Activated CD8-positive, alpha-beta memory T cell treated with anti-CD3 and anti-CD28 coated beads, Interleukin-2, amount 50 U/mL, for 24 hours (primary cell): Measurements from ENCODE around the gene EDN2.

Experiments
- DNase-seq: peaks from one replicate; pipeline ENCODE4 v3.0.0-alpha.2; 2020; ENCODE audit errors: extremely low read depth

EDN2 gene

DNA sequence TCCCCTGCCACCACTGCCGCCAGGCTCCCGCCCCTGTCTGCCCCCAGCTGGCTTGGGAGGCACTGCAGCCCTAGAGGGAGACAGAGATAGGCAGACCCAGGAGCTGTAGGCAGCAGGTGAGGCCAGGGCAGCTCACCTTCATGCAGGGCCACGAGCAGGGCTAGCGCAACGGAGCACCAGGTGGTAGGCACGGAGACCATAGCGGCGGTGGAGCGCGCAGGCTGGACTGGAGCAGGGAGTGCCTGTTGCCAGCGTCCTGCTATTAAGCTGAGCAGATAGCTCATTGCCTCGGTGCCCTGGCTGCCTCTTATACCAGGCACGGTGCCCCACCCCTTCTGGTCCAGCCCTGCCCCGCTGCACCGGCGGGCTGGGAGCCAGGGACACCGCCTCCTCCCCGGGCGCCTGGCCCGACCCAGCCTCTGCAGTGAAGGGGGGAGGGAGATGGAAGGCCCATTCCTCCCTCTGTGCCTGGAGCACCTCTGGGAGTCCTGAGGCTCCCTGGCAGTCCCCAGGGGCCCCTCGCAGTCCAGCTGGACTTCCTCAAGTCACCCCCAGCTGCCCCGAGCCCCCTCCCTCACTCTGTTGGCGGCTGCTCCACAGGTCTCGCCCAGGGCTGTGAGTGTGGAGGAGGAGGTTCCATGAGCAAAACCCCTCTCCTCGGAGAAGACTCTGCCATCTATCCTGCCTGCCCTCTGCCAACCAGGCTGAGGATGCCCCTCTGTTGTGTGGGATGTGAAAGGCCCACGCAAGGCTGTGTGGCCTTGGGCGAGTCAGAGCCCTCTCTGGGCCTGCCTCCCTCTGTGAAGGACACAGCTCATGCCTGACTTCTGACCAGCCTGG, at the start of gene EDN2:
EDN2 (minus strand) TSS at position 282 of the 840 bp plus-strand sequence; CDS start at position 200, 82 bp downstream.
- DNase-seq, result no peak

GRCh38 chr1:41533731-41534080, 49.2 kb upstream of the EDN2 start:
- no peak for DNase-seq

GRCh38 chr1:41533016-41533730, 48.7 kb upstream of the EDN2 start:
- DNase-seq, result no peak

- no peak for DNase-seq
Measured at GRCh38 chr1:41532206-41532975, 47.9 kb upstream of the EDN2 start.

DNA sequence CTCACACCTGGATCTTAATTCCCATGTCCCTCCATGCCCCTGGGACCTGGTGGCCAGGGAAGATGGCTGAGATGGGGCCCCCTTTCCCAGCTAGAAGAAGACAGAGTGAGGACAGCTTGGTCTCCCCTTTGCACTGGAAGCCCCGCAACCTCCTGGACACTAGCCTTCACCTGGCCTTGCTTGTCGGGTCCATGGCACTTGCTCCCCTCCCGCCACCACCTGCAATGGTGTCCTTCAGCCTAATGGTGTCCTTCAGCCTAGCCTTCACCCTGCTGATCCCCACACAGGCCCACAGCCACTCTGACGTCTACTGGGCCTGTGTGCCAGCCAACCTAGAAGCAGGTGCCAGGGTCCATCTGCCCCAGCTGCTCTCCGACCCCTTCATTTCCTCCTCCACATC, 45.9 kb upstream of the EDN2 start:
- no peak for DNase-seq

GRCh38 chr1:41529621-41530395, 45.3 kb upstream of the EDN2 start:
- DNase-seq, result no peak

DNA sequence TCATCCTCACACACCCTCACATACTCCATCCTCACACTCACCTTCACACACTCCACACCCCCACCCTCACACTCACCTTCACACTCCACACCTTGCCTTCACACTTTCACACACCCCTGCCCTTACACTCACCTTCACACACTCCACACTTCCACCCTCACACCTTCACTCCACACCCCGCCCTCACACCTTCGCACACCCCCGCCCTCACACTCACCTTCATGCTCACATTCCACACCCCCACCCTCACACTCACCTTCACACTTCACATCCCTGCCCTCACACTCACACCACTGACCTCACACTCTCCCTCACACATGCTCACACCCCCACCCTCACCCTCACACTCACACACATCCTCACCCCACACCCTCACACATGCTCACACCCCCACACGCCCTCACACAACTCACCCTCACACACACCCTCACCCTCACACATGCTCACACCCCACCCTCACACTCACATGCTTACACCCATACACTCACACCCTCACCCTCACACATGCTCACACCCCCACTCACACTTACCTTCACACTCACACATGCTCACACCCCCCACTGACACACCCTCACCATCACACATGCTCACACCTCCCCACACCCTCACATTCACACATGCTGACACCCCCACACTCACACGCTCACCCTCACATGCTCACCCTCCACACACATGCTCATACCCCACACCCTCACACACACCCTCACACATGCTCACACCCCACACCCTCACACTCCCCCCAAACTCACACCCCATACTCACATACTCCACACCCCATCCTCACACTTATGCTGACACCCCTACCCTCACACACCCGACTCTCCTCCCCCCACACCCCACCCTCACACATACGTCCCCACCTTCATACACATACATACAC, 44.5 kb upstream of the EDN2 start:
- no peak for DNase-seq

- DNase-seq, result no peak
Measured at GRCh38 chr1:41528106-41528505, 43.6 kb upstream of the EDN2 start.

GRCh38 chr1:41526956-41527561, 42.6 kb upstream of the EDN2 start:
- DNase-seq, result no peak

DNA sequence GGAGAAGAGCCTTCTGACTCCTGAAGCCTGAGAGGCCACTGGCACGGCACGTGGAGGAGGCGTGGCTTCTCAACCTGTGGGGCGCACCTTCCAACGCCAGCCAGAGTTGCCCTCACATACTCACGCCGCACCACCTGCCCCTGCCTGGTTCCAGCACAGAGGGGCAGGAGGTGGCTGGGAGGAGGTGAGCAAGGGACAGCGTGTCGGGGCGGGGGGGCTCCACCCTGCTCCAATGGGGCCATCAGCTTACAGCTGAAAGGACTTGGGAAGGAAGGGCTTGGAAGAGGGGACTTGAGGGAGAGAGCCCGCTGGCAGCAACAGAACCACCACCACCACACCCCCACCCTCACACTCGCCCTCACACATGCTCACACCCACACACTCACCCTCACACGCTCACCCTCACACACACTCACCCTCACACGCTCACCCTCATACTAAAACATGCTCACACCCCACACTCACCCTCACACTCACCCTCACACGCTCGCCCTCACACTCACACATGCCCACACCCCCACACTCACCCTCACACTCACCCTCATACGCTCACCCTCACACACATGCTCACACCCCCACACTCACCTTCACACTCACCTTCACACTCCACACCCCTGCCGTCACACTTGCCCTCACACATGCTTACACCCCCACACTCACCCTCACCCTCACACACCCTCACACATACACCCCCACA, 41.6 kb upstream of the EDN2 start:
- DNase-seq, result no peak

DNA sequence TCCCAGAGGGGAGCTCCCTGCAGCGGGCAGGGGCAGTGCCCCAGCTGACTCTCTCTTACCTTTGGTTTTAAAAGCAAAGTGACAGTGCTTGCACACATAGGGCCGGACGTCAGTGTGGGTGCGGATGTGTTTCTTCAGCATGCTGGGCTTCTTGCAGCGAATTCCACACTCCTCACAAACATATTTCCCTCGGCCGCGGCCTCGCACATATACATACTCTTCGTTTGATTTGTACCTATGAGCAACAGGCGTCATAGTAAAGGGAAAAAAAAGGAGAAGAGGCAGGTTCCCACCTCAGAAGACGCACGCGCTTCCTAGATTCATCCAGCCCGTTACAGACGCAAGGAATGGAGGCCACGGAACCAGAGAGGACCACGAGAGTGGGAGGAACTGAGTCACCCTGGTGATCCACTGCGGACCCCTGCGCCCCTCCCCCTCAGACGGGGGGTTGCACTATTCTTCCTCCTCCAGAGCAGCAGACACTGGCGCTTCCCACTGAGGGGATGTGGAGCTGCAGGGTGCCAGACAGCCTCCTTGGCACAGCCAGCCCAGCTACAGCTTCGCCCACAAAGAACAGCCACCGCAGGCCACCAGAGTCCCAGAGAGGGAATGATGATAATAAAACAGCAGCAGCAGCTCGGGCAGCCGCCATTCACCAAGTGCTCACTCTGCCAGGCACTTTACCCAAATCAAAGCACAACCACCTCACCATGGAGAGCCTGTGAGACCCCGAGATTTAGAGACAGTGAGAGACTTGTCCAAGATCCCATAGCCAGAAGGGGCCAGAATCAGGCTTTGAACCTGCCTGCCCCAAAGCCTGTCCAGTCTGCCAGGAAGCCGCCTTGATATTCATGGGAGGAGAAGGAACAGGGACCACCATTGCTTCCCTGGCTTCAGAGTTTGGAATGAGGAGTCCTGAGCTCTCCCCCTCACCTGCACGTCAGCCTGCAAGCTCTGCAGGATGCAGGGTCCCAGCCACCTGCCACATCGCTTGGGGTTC, 40.5 kb upstream of the EDN2 start:
- DNase-seq, result no peak

- DNase-seq, result no peak
Measured at GRCh38 chr1:41523949-41524675, 39.6 kb upstream of the EDN2 start.

DNA sequence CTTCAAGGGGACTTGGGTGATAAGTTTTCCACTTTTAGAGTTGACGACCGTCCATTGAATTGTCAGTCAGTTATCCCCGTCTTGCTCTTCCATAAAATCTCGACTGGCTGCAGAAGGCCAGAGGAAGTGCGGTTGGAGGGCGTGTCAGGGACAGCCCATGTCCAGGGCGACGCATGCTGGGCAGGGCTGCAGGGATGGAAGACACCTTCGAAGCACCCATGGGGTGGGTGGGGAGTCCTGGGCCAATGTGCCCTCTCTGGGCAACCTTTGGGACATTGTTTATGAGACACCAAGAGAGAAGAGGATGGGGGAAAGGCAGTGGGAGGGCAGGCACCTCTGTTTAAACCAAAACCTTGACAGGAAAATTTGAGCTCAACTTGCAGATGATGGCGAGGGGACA, 38.6 kb upstream of the EDN2 start:
- DNase-seq, result no peak

DNA sequence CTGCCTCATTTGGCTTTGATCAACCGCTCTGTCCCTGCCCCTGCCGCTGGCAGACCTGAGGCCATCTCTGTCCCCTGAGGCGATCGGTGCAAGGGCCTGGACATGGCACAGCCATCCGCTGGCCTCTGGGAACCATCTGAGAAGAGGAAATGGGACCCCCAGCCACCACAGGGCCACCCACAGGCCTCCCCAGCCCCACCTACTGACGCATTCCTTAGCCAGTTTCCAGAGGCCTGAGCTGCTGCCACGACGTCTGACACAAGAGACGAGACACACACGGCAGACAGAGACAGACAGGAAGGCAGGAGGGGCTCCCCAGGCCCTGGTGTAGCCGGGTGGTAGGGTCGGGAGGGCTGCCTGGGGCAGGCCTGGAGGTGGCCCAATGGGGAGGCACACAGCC, 37.3 kb upstream of the EDN2 start:
- DNase-seq, result no peak

DNA sequence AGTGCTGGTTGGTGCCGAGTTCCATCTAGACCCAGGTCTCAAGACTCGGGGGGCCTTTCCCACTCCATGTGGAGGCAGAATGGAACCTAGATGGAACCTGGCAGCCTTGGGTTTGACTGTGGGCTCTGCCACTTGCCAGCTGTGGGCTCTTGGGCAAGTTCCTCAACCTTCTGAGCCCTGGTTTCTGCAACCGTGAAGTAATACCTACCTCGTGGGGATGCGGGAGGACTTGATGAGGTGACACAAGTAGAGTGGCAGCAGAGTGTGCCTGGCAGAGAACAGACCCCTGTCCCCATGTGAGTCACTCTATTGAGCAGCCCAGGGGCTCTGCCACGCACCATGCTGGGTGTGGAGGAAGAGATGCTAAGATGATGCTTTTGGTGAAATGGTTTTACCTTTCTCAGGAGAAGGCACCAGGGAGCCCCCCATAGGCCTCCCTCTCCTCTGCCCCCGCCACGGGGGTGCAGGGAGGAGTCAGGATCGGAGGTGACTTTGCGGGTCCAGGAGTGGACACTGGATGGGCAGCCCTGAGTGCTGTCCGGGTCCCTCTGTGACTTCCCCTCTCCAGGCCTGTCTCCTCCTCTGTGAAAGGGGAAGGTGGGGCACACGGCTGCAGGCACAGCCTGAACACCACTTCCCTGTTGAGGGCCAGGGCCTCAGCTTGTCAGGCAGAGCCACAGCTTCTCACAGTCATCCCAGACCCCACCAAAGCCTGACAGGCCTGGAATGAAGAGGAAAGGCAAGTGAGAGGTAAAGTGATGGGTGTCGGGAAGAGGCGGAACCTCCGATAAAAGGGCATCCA, 36.7 kb upstream of the EDN2 start:
- no peak for DNase-seq

GRCh38 chr1:41519667-41520066, 35.2 kb upstream of the EDN2 start:
- no peak for DNase-seq

DNA sequence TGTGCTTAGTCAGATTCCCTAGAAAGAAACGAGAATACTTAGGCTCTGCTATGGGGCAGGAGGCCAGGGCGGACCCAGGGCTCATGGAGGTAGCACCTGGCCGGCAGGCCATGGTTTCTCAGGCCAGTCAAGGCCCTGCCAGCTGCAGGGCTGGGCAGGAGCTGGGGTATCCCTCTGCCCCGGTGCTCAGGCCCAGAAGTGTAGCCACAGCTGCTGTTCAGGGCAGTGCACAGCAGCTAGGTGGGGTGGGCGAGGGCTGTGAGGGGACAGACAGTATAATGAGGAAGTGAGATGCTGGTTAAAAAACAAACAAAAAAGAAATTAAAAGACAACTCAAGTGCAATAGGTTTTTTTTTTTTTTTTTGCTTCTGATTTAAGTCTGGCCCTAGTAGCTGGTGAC, 34.0 kb upstream of the EDN2 start:
- DNase-seq, result no peak
